Suprapubic skin (tissue), 3 donors: Measurements from ENCODE around the gene BGLAP.

Experiments used
- EP300 ChIP-seq: sonication (generic); formaldehyde crosslinking; IDR thresholded peaks from one replicate; pipeline ENCODE4 v1.6.1; 2017; ENCODE audit warnings: antibody characterized with exemption
- TF ChIP-seq, protein P1 (sequence below), 2 donors: fragments of 200-600 bp in 1 of 2; fragments of 450-650 bp in 1 of 2; sonication (generic) in 1 of 2; IDR thresholded peaks; one replicate each; pipeline ENCODE4 v1.5.1; 2016 to 2019; ENCODE audit warnings: antibody characterized with exemption in 2 of 2, mild to moderate bottlenecking in 1 of 2, moderate library complexity in 1 of 2

- TF ChIP-seq, protein P1, sequence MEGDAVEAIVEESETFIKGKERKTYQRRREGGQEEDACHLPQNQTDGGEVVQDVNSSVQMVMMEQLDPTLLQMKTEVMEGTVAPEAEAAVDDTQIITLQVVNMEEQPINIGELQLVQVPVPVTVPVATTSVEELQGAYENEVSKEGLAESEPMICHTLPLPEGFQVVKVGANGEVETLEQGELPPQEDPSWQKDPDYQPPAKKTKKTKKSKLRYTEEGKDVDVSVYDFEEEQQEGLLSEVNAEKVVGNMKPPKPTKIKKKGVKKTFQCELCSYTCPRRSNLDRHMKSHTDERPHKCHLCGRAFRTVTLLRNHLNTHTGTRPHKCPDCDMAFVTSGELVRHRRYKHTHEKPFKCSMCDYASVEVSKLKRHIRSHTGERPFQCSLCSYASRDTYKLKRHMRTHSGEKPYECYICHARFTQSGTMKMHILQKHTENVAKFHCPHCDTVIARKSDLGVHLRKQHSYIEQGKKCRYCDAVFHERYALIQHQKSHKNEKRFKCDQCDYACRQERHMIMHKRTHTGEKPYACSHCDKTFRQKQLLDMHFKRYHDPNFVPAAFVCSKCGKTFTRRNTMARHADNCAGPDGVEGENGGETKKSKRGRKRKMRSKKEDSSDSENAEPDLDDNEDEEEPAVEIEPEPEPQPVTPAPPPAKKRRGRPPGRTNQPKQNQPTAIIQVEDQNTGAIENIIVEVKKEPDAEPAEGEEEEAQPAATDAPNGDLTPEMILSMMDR (IDR thresholded peaks at IDR 0.05), result no peak
- no peak for TF ChIP-seq EP300
Measured at GRCh38 chr1:156281281-156281680, 39.3 kb downstream of the BGLAP start.
